Measurements from ENCODE around the gene JARID2. TPM values are rescaled to one million over a fixed set of nuclear protein-coding genes. Genes with fewer than 3 reads are reported as not detected.

JARID2 gene
- total RNA-seq, 1 experiment from 2014 or later = 23.6 TPM

DNA sequence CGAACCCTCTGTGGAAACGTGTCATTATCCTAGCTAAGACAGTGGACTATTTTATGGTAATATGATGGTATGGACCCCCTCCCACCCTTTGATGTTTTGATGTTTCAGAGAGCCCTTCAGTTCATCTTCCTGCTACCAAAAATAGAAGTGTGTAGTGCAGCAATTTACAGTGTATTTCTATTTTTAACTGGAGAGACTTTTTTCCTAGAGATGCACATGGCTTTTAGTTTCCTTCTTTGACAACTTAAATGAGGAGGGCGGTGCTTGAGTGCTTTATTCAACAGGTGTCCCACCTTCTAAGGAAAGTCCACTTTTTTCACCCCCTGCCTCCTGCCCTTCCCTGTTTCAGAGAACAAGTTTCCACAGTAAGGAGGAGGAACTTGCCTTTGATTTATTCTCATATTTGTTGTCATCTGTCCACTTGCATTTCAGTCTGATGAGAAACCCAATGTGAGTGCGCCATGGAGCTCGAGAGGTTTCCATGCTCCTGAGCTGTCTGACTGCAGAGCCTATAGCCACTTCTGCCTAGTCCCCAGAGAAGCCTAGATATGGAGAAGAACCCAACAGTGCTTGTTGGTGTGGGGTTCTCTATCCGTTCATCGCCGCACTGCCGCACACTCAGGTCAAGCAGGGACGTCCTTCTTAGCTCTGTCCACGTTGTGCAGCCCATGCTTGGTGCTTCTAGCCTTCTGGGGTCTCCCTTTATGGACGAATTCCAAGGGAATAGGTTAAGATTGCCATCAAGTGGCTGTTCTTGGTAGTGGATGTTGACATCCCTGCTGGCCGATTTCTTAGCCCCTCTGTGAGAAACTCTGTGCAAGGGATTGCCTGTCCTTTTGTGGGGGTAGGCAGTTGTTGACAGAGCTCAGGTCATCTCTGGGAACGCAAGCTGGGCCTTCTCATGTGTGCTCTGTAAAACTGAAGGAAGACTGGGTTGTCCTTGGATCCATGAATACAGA lies 144.2 kb downstream of the JARID2 start:
- ATAC-seq (peak; percentile 86), DNase-seq (ENCODE audit: low read depth, low spot score) (peak; percentile 7)
- no peaks in the 10 kb centered on the region for H3K4me1 ChIP-seq (ENCODE audit: control insufficient read depth in 1 of 2, insufficient read depth in 2 of 2, low read length in 2 of 2)
- ChIA-PET RAD21 (ENCODE audit: low non-redundant PET in 1 of 2, low total read pairs in 2 of 2, uncharacterized antibody in 2 of 2, unreplicated experiment in 2 of 2) (interaction anchor here in 1 of 2 experiments (1.4 kb wide), 1 partner anchor 107 kb away, joined by 6 read pairs; no protein-coding TSS in a partner anchor), POLR2A (no interaction called here), CTCF (interaction anchor here (0.6 kb wide), 1 partner anchor 147 kb away, joined by 3 read pairs; no protein-coding TSS in a partner anchor)
- H3K27me3 ChIP-seq (ENCODE audit: insufficient read depth, low read length) = no peaks in the 10 kb centered on the region
- no TSS peak for BruUV-seq (replicated peaks)
- H3K4me3 ChIP-seq (replicated peaks in 1 of 2; ENCODE audit: low read depth in 1 of 2, low read length in 2 of 2) = no peak overlapping the region
- no peaks in the 10 kb centered on the region for H3K9me2 ChIP-seq (ENCODE audit: insufficient read depth)
- H3K4me2 ChIP-seq (ENCODE audit: low read length) = no peak overlapping the region
- no peaks in the 10 kb centered on the region for H3K36me3 ChIP-seq (ENCODE audit: control insufficient read depth in 1 of 2, insufficient read depth in 2 of 2, low read length in 2 of 2)
- H3K9ac ChIP-seq (ENCODE audit: low read length) = no peak overlapping the region
- TF ChIP-seq, protein P1, sequence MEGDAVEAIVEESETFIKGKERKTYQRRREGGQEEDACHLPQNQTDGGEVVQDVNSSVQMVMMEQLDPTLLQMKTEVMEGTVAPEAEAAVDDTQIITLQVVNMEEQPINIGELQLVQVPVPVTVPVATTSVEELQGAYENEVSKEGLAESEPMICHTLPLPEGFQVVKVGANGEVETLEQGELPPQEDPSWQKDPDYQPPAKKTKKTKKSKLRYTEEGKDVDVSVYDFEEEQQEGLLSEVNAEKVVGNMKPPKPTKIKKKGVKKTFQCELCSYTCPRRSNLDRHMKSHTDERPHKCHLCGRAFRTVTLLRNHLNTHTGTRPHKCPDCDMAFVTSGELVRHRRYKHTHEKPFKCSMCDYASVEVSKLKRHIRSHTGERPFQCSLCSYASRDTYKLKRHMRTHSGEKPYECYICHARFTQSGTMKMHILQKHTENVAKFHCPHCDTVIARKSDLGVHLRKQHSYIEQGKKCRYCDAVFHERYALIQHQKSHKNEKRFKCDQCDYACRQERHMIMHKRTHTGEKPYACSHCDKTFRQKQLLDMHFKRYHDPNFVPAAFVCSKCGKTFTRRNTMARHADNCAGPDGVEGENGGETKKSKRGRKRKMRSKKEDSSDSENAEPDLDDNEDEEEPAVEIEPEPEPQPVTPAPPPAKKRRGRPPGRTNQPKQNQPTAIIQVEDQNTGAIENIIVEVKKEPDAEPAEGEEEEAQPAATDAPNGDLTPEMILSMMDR (IDR thresholded peaks at IDR 0.05 in 2 of 3, conservative IDR thresholded peaks at IDR 0.05 in 1 of 3; ENCODE audit: borderline replicate concordance in 1 of 3, insufficient read depth in 1 of 3, low read depth in 2 of 3, low read length in 2 of 3) = peak; percentile 43 to 72 (median 57); a peak in 5 of 6 replicates
- TF ChIP-seq ZNF274 (IDR thresholded peaks at IDR 0.05; ENCODE audit: low read depth, low read length) = no peak
- no peak for TF ChIP-seq SP1 (IDR thresholded peaks at IDR 0.05; ENCODE audit: low read depth)
- TF ChIP-seq YY1 (IDR thresholded peaks at IDR 0.05; ENCODE audit: extremely low read depth, insufficient replicate concordance, low read depth, low read length) = no peak
- no peak for TF ChIP-seq REST (IDR thresholded peaks at IDR 0.05; ENCODE audit: low read depth)
- no peak for TF ChIP-seq SRF (IDR thresholded peaks at IDR 0.05; ENCODE audit: low read depth)
- no peak for TF ChIP-seq CBX3 (IDR thresholded peaks at IDR 0.05; ENCODE audit: low read depth)
- no peak for TF ChIP-seq TCF7L2 (IDR thresholded peaks at IDR 0.05; ENCODE audit: borderline replicate concordance, extremely low read depth, insufficient read depth, insufficient read length)
- no peak for TF ChIP-seq FOSL1 (IDR thresholded peaks at IDR 0.05; ENCODE audit: low read depth)
- no peak for TF ChIP-seq SIN3A (IDR thresholded peaks at IDR 0.05; ENCODE audit: low read depth)
- TF ChIP-seq, protein P2, sequence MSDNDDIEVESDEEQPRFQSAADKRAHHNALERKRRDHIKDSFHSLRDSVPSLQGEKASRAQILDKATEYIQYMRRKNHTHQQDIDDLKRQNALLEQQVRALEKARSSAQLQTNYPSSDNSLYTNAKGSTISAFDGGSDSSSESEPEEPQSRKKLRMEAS (IDR thresholded peaks at IDR 0.05) = no peak
- TF ChIP-seq RAD21 (IDR thresholded peaks at IDR 0.05; ENCODE audit: low read depth) = peak; percentile 78
- TF ChIP-seq JUND (IDR thresholded peaks at IDR 0.05) = no peak
- TF ChIP-seq POLR2A (IDR thresholded peaks at IDR 0.05; ENCODE audit: borderline replicate concordance, extremely low read depth, insufficient read depth, insufficient read length) = no peak
- no peak for TF ChIP-seq CEBPB (IDR thresholded peaks at IDR 0.05; ENCODE audit: low read depth)
- no peak for TF ChIP-seq EZH2phosphoT487 (IDR thresholded peaks at IDR 0.05; ENCODE audit: borderline replicate concordance)
- TF ChIP-seq EGR1 (IDR thresholded peaks at IDR 0.05; ENCODE audit: low read depth) = no peak
- H3K9me3 ChIP-seq (ENCODE audit: control insufficient read depth in 1 of 2, insufficient read depth in 1 of 2, low read depth in 1 of 2, low read length in 2 of 2) = no peaks in the 10 kb centered on the region
- no peaks in the 10 kb centered on the region for H4K20me1 ChIP-seq (ENCODE audit: insufficient read depth)
- H2AFZ ChIP-seq (ENCODE audit: low read depth, low read length, poor library complexity, severe bottlenecking) = no peak overlapping the region
- H3K27ac ChIP-seq (ENCODE audit: low read depth, low read length) = no peak overlapping the region
- intact Hi-C loops (cut with micrococcal nuclease) = loop anchor here (5.0 to 10.0 kb wide), 2 partner anchors 143 to 1175 kb away; partner anchors contain the start of gene JARID2
- H3K79me2 ChIP-seq (ENCODE audit: insufficient read depth, low read length) = peaks cover 78% of the 10 kb centered on the region
